ENCODE results near the gene CFAP119.
A peak's percentile ranks its signal among the peaks of the same experiment; 100 is the strongest.

CFAP119 gene

GRCh38 chr16:30760577-30761426 is 1.1 kb downstream of the CFAP119 start:
- no peak for DNase-seq

GRCh38 chr16:30760001-30760559 is 1.8 kb downstream of the CFAP119 start:
- no peak for DNase-seq

GRCh38 chr16:30758988-30759491 is 2.8 kb downstream of the CFAP119 start:
- DNase-seq, result no peak

- no peak for DNase-seq
Measured at GRCh38 chr16:30757316-30757715, 4.5 kb downstream of the CFAP119 start.

- DNase-seq, result no peak
Measured at GRCh38 chr16:30756781-30757100, 5.1 kb downstream of the CFAP119 start.

- DNase-seq, result no peak
Measured at GRCh38 chr16:30755955-30756780, 5.7 kb downstream of the CFAP119 start.

GRCh38 chr16:30753596-30753995 is 8.3 kb downstream of the CFAP119 start:
- DNase-seq, result no peak

- DNase-seq, result no peak
Measured at GRCh38 chr16:30750876-30751465, 10.9 kb downstream of the CFAP119 start.

- DNase-seq, result no peak
Measured at GRCh38 chr16:30750201-30750600, 11.7 kb downstream of the CFAP119 start.

GRCh38 chr16:30748634-30749445 is 13.0 kb downstream of the CFAP119 start:
- DNase-seq, result no peak

- peak; percentile 98 for DNase-seq
Measured at GRCh38 chr16:30747799-30748633, 13.8 kb downstream of the CFAP119 start, which contains the start of gene PHKG2. Gene PHKG2 (plus strand): TSS chr16:30748425. CDS start chr16:30748821, 396 bp downstream.

GRCh38 chr16:30747331-30747730 is 14.5 kb downstream of the CFAP119 start:
- peak; percentile 6 for DNase-seq

GRCh38 chr16:30746638-30747175 is 15.2 kb downstream of the CFAP119 start:
- no peak for DNase-seq

- no peak for DNase-seq
Measured at GRCh38 chr16:30745082-30745481, 16.8 kb downstream of the CFAP119 start.

- DNase-seq, result no peak
Measured at GRCh38 chr16:30744183-30744582, 17.7 kb downstream of the CFAP119 start.

- no peak for DNase-seq
Measured at GRCh38 chr16:30743716-30744115, 18.1 kb downstream of the CFAP119 start.

GRCh38 chr16:30741461-30741914 is 20.4 kb downstream of the CFAP119 start:
- peak; percentile 85 for DNase-seq

GRCh38 chr16:30740364-30741251 is 21.3 kb downstream of the CFAP119 start:
- peak; percentile 77 for DNase-seq

Measured in DMS153 (cell line).